ENCODE measurements around the gene IMMP2L. TPM values are rescaled to one million over a fixed set of nuclear protein-coding genes. Genes with fewer than 3 reads are reported as not detected.
"Not testable (repeated sequence)": the region's sequence is repeated elsewhere in the genome, so short reads cannot be mapped to it uniquely, and the experiment has no call there.

The IMMP2L gene
- total and polyA plus RNA-seq, 2 of the 4 experiments (the other 2 are of a cell fraction), result 5.8 to 9.3 TPM

GRCh38 chr7:111290419-111290818 is 271.9 kb downstream of the IMMP2L start:
- Histone ChIP-seq H3K9me1 (ENCODE audit: insufficient read depth, low read length) (no peaks in the 10 kb centered on the region), H3K27me3 (ENCODE audit: control insufficient read depth, insufficient read depth, low read length) (no peaks in the 10 kb centered on the region), H4K20me1 (ENCODE audit: insufficient read depth, low read length) (no peaks in the 10 kb centered on the region), H3K4me1 (ENCODE audit: control insufficient read depth, insufficient read depth, low read length) (peaks cover 1% of the 10 kb centered on the region; the same call in 1 of the 2 replicates), H3K4me3 (ENCODE audit: insufficient read depth, low read depth, low read length) (no peak overlapping the region), H2BK120ac (ENCODE audit: low read depth, low read length) (no peak overlapping the region), H3K9ac (ENCODE audit: low read depth, low read length) (no peak overlapping the region), H3K56ac (ENCODE audit: extremely low read depth, insufficient read depth, low read length) (no peak overlapping the region), H3K4me2 (ENCODE audit: low read depth, low read length) (no peak overlapping the region), H3K23ac (ENCODE audit: low read depth, low read length) (no peak overlapping the region), H3K14ac (replicated peaks; ENCODE audit: low read depth, low read length) (no peak overlapping the region), H2AFZ (replicated peaks; ENCODE audit: low read length, poor library complexity) (no peak overlapping the region), H2BK5ac (ENCODE audit: low read depth, low read length, poor library complexity, severe bottlenecking) (no peak overlapping the region), H2AK5ac (ENCODE audit: low read depth, low read length) (no peak overlapping the region), H3K9me3 (ENCODE audit: control insufficient read depth, insufficient read depth, low read length) (no peaks in the 10 kb centered on the region), H4K91ac (ENCODE audit: insufficient read depth, low read depth, low read length) (no peak overlapping the region), H3K27ac (ENCODE audit: insufficient read depth, low read length) (no peak overlapping the region), H4K8ac (ENCODE audit: low read depth in 2 of 2, low read length in 2 of 2) (no peak overlapping the region), H2BK15ac (ENCODE audit: low read depth, low read length) (no peak overlapping the region), H3K4ac (ENCODE audit: low read depth, low read length) (no peak overlapping the region), H3K36me3 (ENCODE audit: control insufficient read depth, insufficient read depth, low read length) (no peaks in the 10 kb centered on the region), H2AK9ac (replicated peaks; ENCODE audit: low read depth, low read length, poor library complexity) (no peak overlapping the region), H3K79me1 (ENCODE audit: low read depth in 1 of 2, low read length in 2 of 2) (no peaks in the 10 kb centered on the region), H2BK20ac (ENCODE audit: low read depth, low read length) (no peak overlapping the region), H3K18ac (ENCODE audit: low read depth, low read length) (no peak overlapping the region), H4K5ac (ENCODE audit: low read depth, low read length) (no peak overlapping the region)
- dilution Hi-C loops (cut with HindIII; ENCODE audit: low sequenced_read_pairs, unreplicated experiment) (no loop called here), intact Hi-C loops (cut with micrococcal nuclease) (no loop called here), in situ Hi-C loops (cut with MboI; ENCODE audit: low sequenced_read_pairs) (no loop called here)
- no CpG with 5 or more reads among the region's 1 CpG for WGBS, 2 experiments (ENCODE audit: extremely low coverage in 2 of 2, insufficient read length in 1 of 2)
- CTCF ChIA-PET, result interaction anchor here (0.7 kb wide), 1 partner anchor 335 kb away, joined by 3 read pairs; no protein-coding TSS in a partner anchor
- no peak for TF ChIP-seq RFX5 (IDR thresholded peaks at IDR 0.05; ENCODE audit: low read depth, low read length)
- TF ChIP-seq MAFK (IDR thresholded peaks at IDR 0.05; ENCODE audit: low read depth, low read length), result no peak
- TF ChIP-seq SMC3 (IDR thresholded peaks at IDR 0.05; ENCODE audit: low read depth, low read length), result no peak
- TF ChIP-seq FOS (IDR thresholded peaks at IDR 0.05; ENCODE audit: low read depth, low read length), result no peak
- no peak for TF ChIP-seq RCOR1 (IDR thresholded peaks at IDR 0.05; ENCODE audit: insufficient replicate concordance, low read length)
- no peak for TF ChIP-seq CTCF (conservative IDR thresholded peaks at IDR 0.05; ENCODE audit: low read depth, low read length)
- BruUV-seq (replicated peaks), result no TSS peak
- DNase-seq (no peak), ATAC-seq (ENCODE audit: low read depth) (no peak)
- POLR2A ChIA-PET (ENCODE audit: unreplicated experiment), result no interaction called here

DNA sequence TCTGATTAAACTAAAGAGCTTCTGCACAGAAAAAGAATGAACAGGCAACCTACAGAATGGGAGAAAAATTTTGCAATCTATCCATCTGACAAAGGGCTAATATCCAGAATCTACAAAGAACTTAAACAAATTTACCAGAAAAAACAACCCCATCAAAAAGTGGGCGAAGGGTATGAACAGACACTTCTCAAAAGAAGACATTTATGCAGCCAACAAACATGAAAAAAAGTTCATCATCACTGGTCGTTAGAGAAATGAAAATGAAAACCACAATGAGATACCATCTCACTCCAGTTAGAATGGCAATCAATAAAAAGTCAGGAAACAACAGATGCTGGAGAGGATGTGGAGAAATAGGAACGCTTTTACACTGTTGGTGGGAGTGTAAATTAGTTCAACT is 273.9 kb downstream of the IMMP2L start:
- H3K36me3 ChIP-seq (ENCODE audit: control insufficient read depth, insufficient read depth, low read length); intact Hi-C loops (cut with micrococcal nuclease); H4K20me1 ChIP-seq (ENCODE audit: insufficient read depth, low read length); dilution Hi-C loops (cut with HindIII; ENCODE audit: low sequenced_read_pairs, unreplicated experiment); H3K79me1 ChIP-seq (ENCODE audit: low read depth in 1 of 2, low read length in 2 of 2); H4K91ac ChIP-seq (ENCODE audit: insufficient read depth, low read depth, low read length); CTCF ChIA-PET; H3K9me1 ChIP-seq (ENCODE audit: insufficient read depth, low read length); H3K4ac ChIP-seq (ENCODE audit: low read depth, low read length); H3K14ac ChIP-seq (replicated peaks; ENCODE audit: low read depth, low read length); in situ Hi-C loops (cut with MboI; ENCODE audit: low sequenced_read_pairs); H3K9ac ChIP-seq (ENCODE audit: low read depth, low read length); H3K18ac ChIP-seq (ENCODE audit: low read depth, low read length); H3K4me3 ChIP-seq (ENCODE audit: insufficient read depth, low read depth, low read length); ATAC-seq (ENCODE audit: low read depth); DNase-seq; BruUV-seq (replicated peaks); H3K4me2 ChIP-seq (ENCODE audit: low read depth, low read length); H4K5ac ChIP-seq (ENCODE audit: low read depth, low read length); H3K23ac ChIP-seq (ENCODE audit: low read depth, low read length); H2BK15ac ChIP-seq (ENCODE audit: low read depth, low read length); H2BK120ac ChIP-seq (ENCODE audit: low read depth, low read length); H4K8ac ChIP-seq (ENCODE audit: low read depth in 2 of 2, low read length in 2 of 2); H2AK9ac ChIP-seq (replicated peaks; ENCODE audit: low read depth, low read length, poor library complexity); H3K27ac ChIP-seq (ENCODE audit: insufficient read depth, low read length); H3K4me1 ChIP-seq (ENCODE audit: control insufficient read depth, insufficient read depth, low read length); H3K27me3 ChIP-seq (ENCODE audit: control insufficient read depth, insufficient read depth, low read length); H2AFZ ChIP-seq (replicated peaks; ENCODE audit: low read length, poor library complexity); H2AK5ac ChIP-seq (ENCODE audit: low read depth, low read length); H3K56ac ChIP-seq (ENCODE audit: extremely low read depth, insufficient read depth, low read length); H2BK5ac ChIP-seq (ENCODE audit: low read depth, low read length, poor library complexity, severe bottlenecking); H2BK20ac ChIP-seq (ENCODE audit: low read depth, low read length); POLR2A ChIA-PET (ENCODE audit: unreplicated experiment); H3K9me3 ChIP-seq (ENCODE audit: control insufficient read depth, insufficient read depth, low read length): not testable (repeated sequence)
- no CpG with 5 or more reads among the region's 3 CpGs for WGBS, 2 experiments (ENCODE audit: extremely low coverage in 2 of 2, insufficient read length in 1 of 2)
